Measurements from ENCODE around the gene DRC1. TPM values are rescaled to one million over a fixed set of nuclear protein-coding genes. Genes with fewer than 3 reads are reported as not detected.

DRC1 gene
- total and polyA plus RNA-seq, 2 of the 13 experiments (the other 11 are each of a cell fraction or from before 2014, with no cell fraction given): 0.07 TPM; not detected in 1

GRCh38 chr2:26464390-26465265 is 62.9 kb downstream of the DRC1 start:
- 47% methylated on average over 9 of the region's 14 CpGs for WGBS (ENCODE audit: low lambda C conversion rate)
- DNase-seq (ENCODE audit: low spot score) (no peak), ATAC-seq (no peak), FAIRE-seq (peak; percentile 28)
- no peak overlapping the region for H3K9ac ChIP-seq (ENCODE audit: insufficient read depth, low read depth, low read length)
- 0 out of 5 replicates have a peak, but pooled peaks cover 0 to 3% of the 10 kb centered on the region in 2 experiments for H3K27me3 ChIP-seq (ENCODE audit: control insufficient read depth in 1 of 2, insufficient read depth in 2 of 2, low read length in 2 of 2)
- H3K4me2 ChIP-seq (ENCODE audit: low read depth, low read length): no peak overlapping the region
- H2AFZ ChIP-seq (ENCODE audit: low read length): no peak overlapping the region
- in situ Hi-C loops (cut with HindIII; ENCODE audit: extremely low pct_ligation_motif_present, low pct_unique_long_range_greater_than_20kb) (loop anchor here (5.0 to 10.0 kb wide), 2 partner anchors 147 to 230 kb away; no protein-coding TSS in a partner anchor), intact Hi-C loops (cut with micrococcal nuclease; ENCODE audit: unreplicated experiment) (loop anchor here (5.0 to 10.0 kb wide), 2 partner anchors 117 to 510 kb away; partner anchors contain the start of genes ADGRF3 and SELENOI)
- no peaks in the 10 kb centered on the region for H3K79me2 ChIP-seq (ENCODE audit: insufficient read depth, low read length)
- BruUV-seq (replicated peaks): no TSS peak
- peaks cover 5% of the 10 kb centered on the region for H3K9me3 ChIP-seq (ENCODE audit: low read length)
- ChIA-PET CTCF (ENCODE audit: low intra/inter-chr PET ratio, low total read pairs) (no interaction called here), POLR2A (no interaction called here)
- no peaks in the 10 kb centered on the region for H3K36me3 ChIP-seq (replicated peaks in 1 of 2; ENCODE audit: control insufficient read depth in 1 of 2, insufficient read depth in 2 of 2, low read length in 2 of 2)
- H3K27ac ChIP-seq (ENCODE audit: extremely low read length, insufficient read depth, low read length): no peak overlapping the region
- no peak overlapping the region for H3K4me3 ChIP-seq (replicated peaks in 1 of 3; ENCODE audit: insufficient read depth in 1 of 3, low read depth in 2 of 3, low read length in 3 of 3)
- TF ChIP-seq ZNF253 (CRISPR knock-in tag; IDR thresholded peaks at IDR 0.05; ENCODE audit: borderline replicate concordance) (0 out of 2 replicates have a peak, but pooled peaks have one; percentile 6), ZNF629 (CRISPR knock-in tag; conservative IDR thresholded peaks at IDR 0.05) (peak; percentile 70), FOXK1 (CRISPR knock-in tag; IDR thresholded peaks at IDR 0.05; ENCODE audit: borderline replicate concordance, low read depth) (no peak), ZNF746 (CRISPR knock-in tag; IDR thresholded peaks at IDR 0.05) (no peak)
- H4K20me1 ChIP-seq (ENCODE audit: insufficient read depth, low read length): no peaks in the 10 kb centered on the region
- H3K4me1 ChIP-seq (ENCODE audit: insufficient read depth, low read length): peaks cover 18% of the 10 kb centered on the region

GRCh38 chr2:26465266-26465925 is 63.7 kb downstream of the DRC1 start:
- no peak for ATAC-seq
- in situ Hi-C loops (cut with HindIII; ENCODE audit: extremely low pct_ligation_motif_present, low pct_unique_long_range_greater_than_20kb): loop anchor here (5.0 to 10.0 kb wide), 2 partner anchors 148 to 231 kb away; no protein-coding TSS in a partner anchor

More at GRCh38 chr2:26465266-26465925, 63.7 kb downstream of the DRC1 start:
- no peak overlapping the region for H3K27ac ChIP-seq (ENCODE audit: extremely low read length, insufficient read depth, low read length)
- H3K4me3 ChIP-seq (replicated peaks in 1 of 3; ENCODE audit: insufficient read depth in 1 of 3, low read depth in 2 of 3, low read length in 3 of 3): no peak overlapping the region
- no peaks in the 10 kb centered on the region for H3K79me2 ChIP-seq (ENCODE audit: insufficient read depth, low read length)
- 62% methylated on average over 11 of the region's 11 CpGs for WGBS (ENCODE audit: low lambda C conversion rate)
- intact Hi-C loops (cut with micrococcal nuclease; ENCODE audit: unreplicated experiment): loop anchor here (5.0 to 10.0 kb wide), 2 partner anchors 118 to 511 kb away; partner anchors contain the start of genes ADGRF3 and SELENOI
- H3K4me1 ChIP-seq (ENCODE audit: insufficient read depth, low read length): peaks cover 18% of the 10 kb centered on the region
- no peak for DNase-seq (ENCODE audit: low spot score)
- H3K9me3 ChIP-seq (ENCODE audit: low read length): peaks cover 5% of the 10 kb centered on the region
- no peak overlapping the region for H3K9ac ChIP-seq (ENCODE audit: insufficient read depth, low read depth, low read length)
- TF ChIP-seq TCF7L2 (IDR thresholded peaks at IDR 0.05; ENCODE audit: low read depth, low read length): no peak
- peak; percentile 40; the same call in 1 of the 2 replicates for TF ChIP-seq ATF7 (IDR thresholded peaks at IDR 0.05)
- no peak for TF ChIP-seq ATF7 (CRISPR knock-in tag; IDR thresholded peaks at IDR 0.05)
- no peak for TF ChIP-seq ZNF17 (CRISPR knock-in tag; IDR thresholded peaks at IDR 0.05)
- TF ChIP-seq ZNF768 (CRISPR knock-in tag; IDR thresholded peaks at IDR 0.05): peak; percentile 95
- TF ChIP-seq ZFP91 (CRISPR knock-in tag; IDR thresholded peaks at IDR 0.05; ENCODE audit: borderline replicate concordance): 0 out of 2 replicates have a peak, but pooled peaks have one; percentile 15
- H3K4me2 ChIP-seq (ENCODE audit: low read depth, low read length): no peak overlapping the region
- no peak overlapping the region for H2AFZ ChIP-seq (ENCODE audit: low read length)
- H3K36me3 ChIP-seq (replicated peaks in 1 of 2; ENCODE audit: control insufficient read depth in 1 of 2, insufficient read depth in 2 of 2, low read length in 2 of 2): no peaks in the 10 kb centered on the region
- H3K27me3 ChIP-seq (ENCODE audit: control insufficient read depth in 1 of 2, insufficient read depth in 2 of 2, low read length in 2 of 2): 0 out of 5 replicates have a peak, but pooled peaks cover 0 to 3% of the 10 kb centered on the region in 2 experiments
- no peak for FAIRE-seq
- no TSS peak for BruUV-seq (replicated peaks)
- CTCF ChIA-PET (ENCODE audit: low intra/inter-chr PET ratio, low total read pairs): no interaction called here
- H4K20me1 ChIP-seq (ENCODE audit: insufficient read depth, low read length): no peaks in the 10 kb centered on the region
- POLR2A ChIA-PET: no interaction called here
